ENCODE results near the gene PDCD4.
A peak's percentile ranks its signal among the peaks of the same experiment; 100 is the strongest.

Gene PDCD4

GRCh38 chr10:110871298-110872084, at the start of gene PDCD4:
Gene PDCD4 (plus strand): TSS chr10:110871928. CDS start chr10:110876028, 4,100 bp downstream.
- peak; percentile 96 for DNase-seq

- DNase-seq: no peak
Observed at GRCh38 chr10:110822035-110822711, 49.6 kb upstream of the PDCD4 start.

DNA sequence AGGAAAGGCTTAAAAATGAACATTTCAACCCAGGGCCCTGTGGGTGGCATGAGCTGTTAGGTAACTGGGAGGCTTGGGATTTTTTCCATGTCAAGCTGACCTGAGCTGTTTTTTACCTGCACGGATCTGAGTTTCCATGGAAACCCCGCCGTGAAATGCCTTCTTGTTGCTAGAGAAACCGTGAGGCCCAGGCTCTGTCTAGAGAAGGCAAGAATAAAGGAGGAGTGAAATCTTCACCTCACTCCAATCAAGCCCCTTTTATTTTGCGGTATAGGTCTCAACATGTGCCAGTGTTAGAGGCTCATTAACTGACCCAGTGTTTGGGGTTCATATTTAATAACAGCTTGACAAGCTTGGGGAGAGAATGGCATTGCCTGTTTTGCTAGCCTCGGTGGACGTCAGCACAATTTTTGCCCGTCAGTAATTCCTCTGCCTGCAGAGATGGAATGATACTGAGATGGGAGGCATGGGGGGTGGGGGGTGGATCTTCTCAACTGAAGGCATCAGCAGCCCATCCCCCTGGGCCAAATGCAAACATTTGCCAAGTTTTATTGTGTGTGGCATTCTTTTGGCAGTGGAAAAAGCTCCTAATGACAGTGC, 48.9 kb upstream of the PDCD4 start:
- no peak for DNase-seq

- DNase-seq: no peak
Observed at GRCh38 chr10:110824152-110824441, 47.6 kb upstream of the PDCD4 start.

GRCh38 chr10:110824660-110825059, 47.1 kb upstream of the PDCD4 start:
- DNase-seq: no peak

GRCh38 chr10:110825508-110825907, 46.2 kb upstream of the PDCD4 start:
- no peak for DNase-seq

GRCh38 chr10:110827410-110827809, 44.3 kb upstream of the PDCD4 start:
- DNase-seq: no peak

- DNase-seq: no peak
Observed at GRCh38 chr10:110827875-110828274, 43.9 kb upstream of the PDCD4 start.

DNA sequence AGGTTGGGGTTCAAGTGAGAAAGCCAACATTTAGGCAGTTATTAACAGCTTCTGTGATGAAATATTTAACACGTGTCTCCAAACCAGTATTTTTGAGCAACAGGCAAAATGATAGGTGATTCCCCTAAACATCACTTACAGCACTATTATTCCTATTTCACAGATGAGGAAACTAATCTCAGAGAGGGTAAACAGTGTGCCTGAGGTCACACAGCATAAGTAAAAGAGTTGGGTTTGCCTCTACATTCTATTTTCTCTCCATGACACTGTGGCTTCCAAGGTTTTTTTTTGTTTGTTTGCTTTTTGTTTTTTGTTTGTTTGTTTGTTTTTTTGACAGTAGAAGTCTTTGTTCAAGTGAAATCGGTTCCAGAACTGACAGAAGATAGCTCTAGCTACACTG, 43.2 kb upstream of the PDCD4 start:
- no peak for DNase-seq

DNA sequence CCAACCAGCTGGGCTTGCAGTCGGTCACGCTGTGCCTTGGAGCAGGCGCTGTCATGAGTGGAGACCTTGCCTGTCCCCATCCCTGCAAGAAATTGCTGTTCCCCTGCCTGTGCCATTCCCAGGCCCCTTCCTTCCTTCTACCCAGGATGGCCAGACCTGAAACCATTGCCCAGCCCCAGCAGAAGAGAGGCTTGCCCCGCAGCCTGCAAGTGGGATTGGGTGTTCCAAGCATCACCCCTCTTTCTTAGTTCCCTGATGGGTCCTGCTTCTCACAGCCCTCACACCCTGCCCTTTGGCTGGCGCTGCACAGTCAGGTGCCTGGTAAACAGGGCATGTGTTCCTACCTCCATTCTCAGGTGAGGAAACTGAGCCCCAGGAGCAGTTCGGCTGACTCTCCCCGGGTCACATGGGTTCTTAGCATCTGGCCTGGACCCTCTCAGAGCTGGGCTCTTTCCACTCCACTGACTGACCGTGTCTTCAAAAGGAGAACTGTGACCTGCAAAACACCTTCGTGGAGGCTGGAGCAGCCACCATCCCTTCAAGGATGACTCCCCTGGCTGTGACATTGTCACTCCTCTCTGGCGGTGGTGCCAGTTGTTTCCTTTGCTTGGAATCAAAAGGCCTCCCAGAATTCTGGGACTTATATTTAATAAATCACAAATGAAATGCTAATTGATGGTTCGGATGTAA, 41.9 kb upstream of the PDCD4 start:
- DNase-seq: no peak

GRCh38 chr10:110833234-110833940, 38.3 kb upstream of the PDCD4 start:
- no peak for DNase-seq

- DNase-seq: no peak
Observed at GRCh38 chr10:110833941-110834628, 37.6 kb upstream of the PDCD4 start.

GRCh38 chr10:110834629-110835301, 37.0 kb upstream of the PDCD4 start:
- DNase-seq: peak; percentile 68

DNA sequence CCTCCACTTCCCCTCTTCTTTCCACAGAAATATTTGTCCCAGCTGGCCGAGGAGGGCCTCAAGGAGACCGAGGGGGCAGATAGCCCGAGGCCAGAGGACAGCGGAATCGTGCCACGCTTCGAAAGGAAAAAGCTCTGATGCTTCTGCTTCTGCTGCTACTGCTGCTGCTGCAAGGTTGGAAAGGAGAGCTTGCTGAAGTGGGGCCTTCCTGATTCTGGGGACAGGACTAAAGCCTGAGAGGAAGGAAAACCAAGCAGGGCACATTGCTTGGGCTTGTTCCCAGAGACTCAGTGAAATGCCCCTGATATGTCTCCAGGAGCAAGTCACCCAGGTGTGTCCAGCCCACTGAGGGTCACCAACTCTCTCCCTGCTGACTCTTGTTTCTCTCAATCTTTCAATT, 35.9 kb upstream of the PDCD4 start:
- no peak for DNase-seq

DNA sequence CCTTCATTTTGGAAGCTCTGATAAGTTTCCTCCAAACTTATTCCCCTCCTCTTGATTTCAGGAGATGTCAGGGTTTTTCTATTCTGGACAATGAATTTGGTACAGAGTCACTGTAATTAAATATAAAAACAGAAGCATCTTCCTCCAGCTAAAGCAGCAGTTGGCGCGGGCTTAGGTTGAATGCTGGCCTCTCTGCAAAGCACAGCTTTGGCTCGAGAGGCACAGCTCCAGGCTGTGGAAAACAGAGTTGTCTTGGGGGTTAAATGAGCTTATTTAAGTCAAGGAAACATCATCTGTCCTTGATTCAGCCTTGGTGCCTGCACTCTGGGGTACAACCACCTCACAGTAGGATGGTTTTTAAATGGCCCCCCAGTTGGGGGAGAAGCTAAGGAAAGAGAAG, 35.0 kb upstream of the PDCD4 start:
- DNase-seq: no peak

- DNase-seq: no peak
Observed at GRCh38 chr10:110837418-110838171, 34.1 kb upstream of the PDCD4 start.

DNA sequence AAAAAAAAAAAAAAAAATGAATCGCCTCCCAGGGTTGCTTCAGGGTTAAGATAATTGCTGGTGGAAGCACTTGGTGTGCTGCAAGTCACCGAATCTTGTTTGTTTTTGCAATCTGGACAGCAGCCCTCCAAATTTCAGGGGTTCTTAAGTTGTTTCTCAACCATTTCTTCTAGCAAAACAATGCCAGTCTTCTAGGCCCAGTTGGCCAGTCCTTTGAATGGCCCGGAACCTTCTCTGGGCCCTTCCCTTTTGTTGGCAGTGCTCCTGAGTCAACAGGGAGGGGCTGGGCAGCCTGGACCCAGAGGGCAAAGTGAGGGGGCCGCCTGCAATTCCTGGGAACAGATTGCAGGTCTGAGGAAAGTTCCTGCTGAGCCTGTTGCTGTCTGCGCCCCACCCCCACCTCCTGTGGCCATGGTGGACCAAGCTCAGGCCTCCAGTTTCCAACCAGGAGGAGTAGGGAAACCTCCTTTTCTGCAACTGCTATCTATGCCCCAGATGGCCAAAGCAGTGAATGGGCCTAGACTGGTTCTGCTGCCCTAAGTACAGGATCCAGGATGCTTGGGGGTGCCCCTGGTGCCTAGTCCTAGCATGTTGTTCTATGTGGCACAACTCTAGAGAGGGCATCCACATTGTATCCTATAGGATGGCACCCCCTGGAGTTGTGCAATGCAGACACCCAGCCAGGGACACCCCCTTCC, 31.4 kb upstream of the PDCD4 start:
- DNase-seq: no peak

DNA sequence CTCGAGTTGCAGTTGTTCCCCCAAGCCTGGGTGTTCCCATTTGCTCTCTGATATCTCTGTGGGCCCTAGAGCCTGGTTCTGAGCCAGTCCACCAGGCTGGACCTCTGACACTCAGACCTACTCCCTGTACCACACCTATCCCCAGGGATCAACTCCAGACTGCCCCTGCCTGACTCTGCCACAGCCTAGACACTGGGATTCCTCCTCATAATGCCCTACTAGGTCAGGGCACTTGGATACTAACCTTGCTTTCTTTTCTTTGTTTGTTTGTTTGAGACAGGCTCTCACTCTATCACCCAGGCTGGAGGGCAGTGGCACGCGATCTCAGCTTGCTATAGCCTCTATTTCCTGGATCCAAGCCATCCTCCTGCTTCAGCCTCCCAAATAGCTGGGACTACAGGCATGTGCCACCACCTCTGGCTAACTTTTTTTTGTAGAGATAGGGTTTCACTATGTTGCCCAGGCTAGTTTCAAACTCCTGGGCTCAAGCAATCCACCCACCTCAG, 30.8 kb upstream of the PDCD4 start:
- no peak for DNase-seq

DNA sequence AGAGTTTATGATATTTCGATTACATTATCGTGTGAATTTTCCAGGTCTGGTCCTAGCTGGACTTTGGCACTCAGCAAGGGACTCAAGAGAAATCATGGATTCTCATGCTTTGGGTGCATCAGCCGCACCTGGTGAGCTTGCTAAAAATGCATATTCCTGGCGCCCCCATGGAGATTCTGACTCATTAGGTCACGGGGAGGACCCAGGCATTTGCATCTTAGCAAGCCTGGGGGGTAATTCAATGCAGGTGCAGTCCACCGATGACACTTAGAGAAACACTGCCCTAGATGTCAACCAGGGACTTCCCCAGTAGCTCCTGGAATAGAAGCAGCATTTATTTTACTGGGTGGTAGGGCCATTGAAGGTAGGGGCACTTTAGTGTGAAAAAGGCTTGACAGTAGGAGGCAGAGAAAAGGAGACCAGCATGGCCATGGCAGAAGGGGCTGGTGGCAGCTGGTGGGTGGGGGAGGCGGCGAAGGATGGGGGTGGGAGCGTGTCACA, 29.9 kb upstream of the PDCD4 start:
- DNase-seq: no peak

DNA sequence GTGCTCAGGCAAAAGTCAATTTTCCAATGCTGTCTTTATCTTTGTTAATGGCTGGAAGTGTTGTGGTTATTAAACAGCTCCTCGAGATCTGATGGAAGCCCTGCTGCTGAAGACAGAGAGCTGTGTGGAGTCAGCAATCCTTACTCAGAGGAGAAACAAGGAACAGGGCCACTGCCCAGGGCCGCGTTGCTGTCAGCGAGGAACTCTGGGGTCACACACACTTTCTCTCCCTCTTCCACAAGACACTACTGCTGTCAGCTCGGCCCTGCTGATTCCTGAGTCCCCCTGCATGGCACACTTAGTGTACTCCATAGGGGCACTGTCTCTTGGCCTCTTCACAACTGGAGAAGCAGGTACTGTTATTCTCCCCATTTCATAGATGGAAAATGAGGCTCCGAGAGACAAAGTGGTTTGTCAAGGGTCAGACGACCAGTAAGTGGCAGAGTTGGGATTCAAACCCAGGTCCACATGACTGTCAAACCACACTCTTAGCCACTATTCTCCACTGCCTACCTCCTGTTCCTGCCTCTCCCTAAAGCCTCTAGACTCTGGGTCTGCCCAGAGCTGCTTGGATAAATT, 29.3 kb upstream of the PDCD4 start:
- no peak for DNase-seq

All from GDM1 (cell line).